GM18951 (cell line): ENCODE results near the gene LZTR1.

Source experiments
- POLR2A ChIP-seq: IDR thresholded peaks from 4 replicates; pipeline ENCODE4 v1.6.1; 2011; ENCODE audit warnings: mild to moderate bottlenecking; ENCODE audit not compliant: insufficient read length, insufficient read depth; ENCODE audit errors: extremely low read depth
- in situ Hi-C: fragments of 300-500 bp; cut with MboI; formaldehyde crosslinking; loops from one replicate; pipeline ENCODE4 v1.12.0; 2022; ENCODE audit warnings: low sequenced_read_pairs, mixed read lengths, inconsistent platforms; ENCODE audit not compliant: unreplicated experiment

Gene LZTR1

DNA sequence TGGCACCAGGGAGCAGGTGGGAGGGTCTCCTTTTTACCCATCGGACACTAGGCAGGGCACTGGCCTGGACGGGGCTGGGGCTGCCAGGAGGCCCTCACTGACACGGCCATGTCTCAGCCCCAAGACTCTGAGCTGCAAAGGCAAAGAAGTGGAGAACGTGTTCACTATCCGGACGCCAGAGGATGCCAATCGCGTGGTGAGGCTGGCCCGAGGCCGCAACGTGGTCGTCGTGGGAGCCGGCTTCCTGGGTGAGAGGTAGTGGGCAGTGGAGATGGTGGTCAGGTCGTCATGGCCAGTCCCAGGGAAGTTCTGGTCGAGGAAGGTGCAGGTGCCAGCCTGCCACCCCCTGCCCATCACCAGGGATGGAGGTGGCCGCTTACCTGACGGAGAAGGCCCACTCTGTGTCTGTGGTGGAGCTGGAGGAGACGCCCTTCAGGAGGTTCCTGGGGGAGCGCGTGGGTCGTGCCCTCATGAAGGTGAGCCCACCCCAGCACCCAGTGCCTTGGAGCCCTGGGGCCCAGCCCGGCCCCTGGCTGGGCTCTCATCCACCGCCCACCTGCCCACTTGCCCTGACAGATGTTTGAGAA, 5.7 kb upstream of the LZTR1 start:
- TF ChIP-seq POLR2A = no peak
- in situ Hi-C loops = no loop called here

- in situ Hi-C loops = no loop called here
These were observed 5.1 kb upstream of the LZTR1 start for GRCh38 chr22:20977019-20977418.

GRCh38 chr22:20977516-20978170, 4.5 kb upstream of the LZTR1 start:
- in situ Hi-C loops = no loop called here
- no peak for TF ChIP-seq POLR2A

More at GRCh38 chr22:20977019-20977418, 5.1 kb upstream of the LZTR1 start:
- TF ChIP-seq POLR2A = no peak

- in situ Hi-C loops = no loop called here
- no peak for TF ChIP-seq POLR2A
These were observed 3.7 kb upstream of the LZTR1 start for GRCh38 chr22:20978419-20978818.

DNA sequence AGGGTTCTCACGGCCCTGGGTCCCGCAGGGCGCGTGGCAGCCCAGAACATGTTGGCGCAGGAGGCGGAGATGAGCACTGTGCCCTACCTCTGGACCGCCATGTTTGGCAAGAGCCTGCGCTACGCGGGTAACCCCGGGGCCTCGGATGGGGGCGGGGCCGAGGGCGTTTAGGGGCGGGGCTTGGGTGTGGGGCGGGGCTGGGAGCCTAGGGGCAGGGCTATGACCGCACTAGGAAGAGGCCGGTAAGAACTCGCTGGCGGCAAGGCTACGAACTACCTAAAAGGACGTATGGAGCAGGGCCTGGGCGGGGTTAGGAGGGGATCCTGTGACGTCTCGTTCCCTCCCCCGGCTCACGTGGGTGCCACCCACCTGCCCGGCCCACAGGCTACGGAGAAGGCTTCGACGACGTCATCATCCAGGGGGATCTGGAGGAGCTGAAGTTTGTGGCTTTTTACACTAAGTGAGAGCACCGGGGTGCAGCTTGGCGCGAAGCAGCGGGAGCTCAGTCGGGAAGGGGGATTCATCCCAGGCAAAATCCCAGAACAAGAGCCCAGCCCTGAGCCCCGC, 2.8 kb upstream of the LZTR1 start:
- in situ Hi-C loops = no loop called here

GRCh38 chr22:20979940-20980453, 2.1 kb upstream of the LZTR1 start:
- in situ Hi-C loops = no loop called here
- no peak for TF ChIP-seq POLR2A

More for the DNA sequence above, 2.8 kb upstream of the LZTR1 start:
- no peak for TF ChIP-seq POLR2A

DNA sequence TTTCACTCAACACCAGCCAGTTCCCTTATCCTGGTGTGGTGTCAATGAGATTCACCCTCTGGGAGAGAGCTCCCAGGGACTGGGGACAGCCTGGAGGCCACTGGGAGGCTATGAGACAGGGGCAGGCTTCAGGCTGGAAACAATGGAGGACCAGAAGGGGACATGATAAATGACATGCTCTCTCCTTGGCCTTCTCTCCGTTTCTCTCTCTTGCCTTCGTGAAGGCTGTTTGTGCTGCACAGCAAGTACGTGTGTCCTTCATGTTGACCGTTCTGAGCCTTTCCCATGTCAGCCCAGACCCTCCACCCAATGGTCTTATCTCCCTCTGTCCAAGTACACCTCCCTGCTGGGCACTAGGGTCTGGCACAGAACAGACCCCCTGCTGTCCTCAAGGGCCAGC, 1.6 kb upstream of the LZTR1 start:
- in situ Hi-C loops = no loop called here
- no peak for TF ChIP-seq POLR2A

DNA sequence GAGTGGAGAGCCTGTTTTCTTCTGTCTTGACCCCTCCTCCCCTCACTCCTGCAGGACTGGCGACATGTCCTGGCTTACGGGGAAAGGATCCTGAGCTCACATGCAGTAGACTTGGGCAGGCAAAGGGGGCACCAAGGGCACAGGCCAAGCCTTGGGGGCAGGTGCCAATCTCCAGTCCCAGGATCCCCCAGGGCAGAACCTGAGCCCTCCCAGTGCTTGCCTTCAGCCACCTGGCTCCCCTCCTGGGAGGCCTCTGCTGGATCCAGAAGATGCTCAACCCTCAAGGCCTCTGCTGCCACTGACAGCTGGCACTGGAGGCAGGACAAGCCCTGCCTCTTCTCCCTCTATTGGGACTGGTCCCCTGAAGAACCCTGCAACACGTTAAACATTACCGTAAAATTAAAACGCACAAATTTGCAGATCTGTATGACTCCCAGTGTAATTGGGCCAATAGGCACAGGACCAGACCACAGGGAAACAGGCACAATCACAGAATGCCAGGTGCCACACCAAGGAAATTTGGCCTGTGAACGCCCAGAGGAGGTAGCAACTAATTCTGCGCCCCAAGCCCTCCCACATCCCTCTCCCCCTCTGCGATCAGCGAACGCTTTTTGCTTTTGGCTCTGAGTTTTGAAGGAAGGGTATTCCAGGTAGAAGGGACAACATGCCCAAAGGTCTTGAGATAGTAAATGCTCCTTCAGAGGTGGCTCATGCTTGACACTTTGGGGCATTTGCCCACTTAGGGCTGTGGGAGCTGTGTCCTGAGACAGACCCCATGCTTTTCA, 967 bp upstream of the LZTR1 start:
- in situ Hi-C loops = no loop called here
- TF ChIP-seq POLR2A = no peak

- no peak for TF ChIP-seq POLR2A
- in situ Hi-C loops = no loop called here
These were observed 426 bp downstream of the LZTR1 start for GRCh38 chr22:20982563-20982882.

DNA sequence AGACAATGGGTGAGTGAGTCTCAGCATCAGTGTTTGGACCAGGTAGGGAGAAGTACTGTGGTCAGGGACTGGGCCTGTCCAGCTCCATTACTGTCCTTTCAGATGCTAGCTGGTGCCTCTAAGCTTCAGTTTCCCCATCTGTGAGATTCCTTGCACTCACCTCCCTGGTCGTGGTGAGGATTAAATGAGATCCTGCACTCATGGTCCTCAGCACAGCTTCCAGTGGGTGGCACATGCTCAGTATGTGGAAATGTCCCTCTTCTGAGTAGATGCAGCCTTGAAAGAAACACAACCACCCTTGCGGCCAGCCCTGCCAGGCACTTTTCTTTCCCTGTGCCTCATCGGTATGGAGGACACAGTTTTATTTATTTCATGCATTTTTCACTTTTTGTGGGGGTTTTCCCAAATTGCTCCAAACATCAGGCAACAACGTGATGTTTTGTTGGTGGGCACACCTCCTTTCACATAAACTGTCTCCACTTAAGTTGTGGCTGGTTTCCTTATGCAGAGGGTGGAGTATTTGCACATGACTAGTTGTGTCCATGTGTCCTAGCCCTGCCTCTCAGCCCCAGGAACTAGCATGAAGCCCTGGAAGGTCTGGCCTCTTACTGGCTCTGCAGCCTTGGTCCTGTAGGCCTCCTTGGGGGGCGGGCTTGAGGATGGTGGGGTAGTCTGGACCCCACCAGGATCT, 1.1 kb downstream of the LZTR1 start:
- TF ChIP-seq POLR2A = no peak
- in situ Hi-C loops = no loop called here

DNA sequence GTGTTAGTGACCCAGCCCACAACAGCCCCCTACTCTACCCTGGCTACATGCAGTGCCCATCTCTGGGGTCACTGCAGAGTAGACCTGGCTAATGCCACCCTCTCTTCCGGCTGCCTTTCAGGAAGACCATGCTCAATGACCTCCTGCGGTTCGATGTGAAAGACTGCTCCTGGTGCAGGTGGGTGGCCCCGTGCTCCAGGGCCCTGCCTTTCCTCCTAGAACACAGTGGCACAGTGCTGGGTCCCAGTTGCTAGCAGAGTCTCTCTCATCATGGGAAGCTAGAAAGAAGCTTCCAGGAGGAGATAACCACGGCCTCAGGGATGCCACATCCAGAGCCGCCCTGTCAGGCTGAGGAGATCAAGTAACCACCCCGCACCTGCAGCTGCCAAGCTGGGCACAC, 3.6 kb downstream of the LZTR1 start:
- TF ChIP-seq POLR2A = no peak
- in situ Hi-C loops = no loop called here

DNA sequence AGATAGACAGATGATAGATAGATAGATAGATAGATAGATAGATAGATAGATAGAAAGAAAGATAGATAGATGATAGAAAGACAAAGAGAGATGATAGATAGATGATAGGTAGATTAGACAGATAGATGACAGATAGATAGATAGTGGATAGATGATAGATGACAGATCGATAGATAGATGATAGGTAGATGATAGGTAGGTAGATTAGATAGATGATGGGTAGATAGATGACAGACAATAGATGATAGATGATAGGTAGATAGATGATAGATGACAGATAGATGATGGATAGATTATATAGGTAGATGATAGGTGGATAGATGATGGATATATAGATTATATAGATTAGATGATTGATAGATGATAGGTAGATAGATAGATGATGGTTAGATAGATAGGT, 4.3 kb downstream of the LZTR1 start:
- in situ Hi-C loops = no loop called here

DNA sequence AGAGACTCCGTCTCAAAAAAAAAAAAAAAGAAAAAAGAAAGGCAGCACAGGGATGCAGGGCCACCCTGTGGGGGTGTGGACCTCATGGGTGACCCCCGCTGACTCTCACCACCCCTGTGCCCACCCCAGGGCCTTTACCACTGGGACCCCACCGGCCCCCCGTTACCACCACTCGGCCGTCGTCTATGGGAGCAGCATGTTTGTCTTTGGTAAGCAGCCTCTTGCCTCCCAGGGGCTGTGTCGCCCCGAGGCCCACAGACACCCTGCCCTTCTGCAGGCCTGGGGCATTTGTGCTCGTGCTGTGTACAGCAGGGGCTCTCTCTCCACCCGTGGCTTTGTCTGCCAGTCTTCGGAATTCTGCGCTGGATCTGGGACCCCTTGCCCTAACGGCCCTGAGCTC, 5.3 kb downstream of the LZTR1 start:
- in situ Hi-C loops = no loop called here
- no peak for TF ChIP-seq POLR2A

More for the DNA sequence above, 4.3 kb downstream of the LZTR1 start:
- TF ChIP-seq POLR2A = no peak
